Measurements from ENCODE around the gene SOX15.
A peak's percentile ranks its signal among the peaks of the same experiment; 100 is the strongest.

GRCh38 chr17:7611635-7612293 is 21.9 kb upstream of the SOX15 start:
- peak in 1 of 2 donors; percentile 10 for TF ChIP-seq POLR2A (IDR thresholded peaks at IDR 0.05)
- no peak for TF ChIP-seq CTCF (IDR thresholded peaks at IDR 0.05)
